GM23248 (cell line): ENCODE data around the gene NACC2. TPM values are rescaled to one million over a fixed set of nuclear protein-coding genes. Genes with fewer than 3 reads are reported as not detected.

Experiments used
- DNase-seq: peaks from one replicate; pipeline ENCODE4 v3.0.0-alpha.2; 2015
- H2AFZ ChIP-seq: fragments of 200-600 bp; sonication (generic); 2 replicates; pipeline ENCODE4 v1.6.1; 2016; ENCODE audit warnings: antibody characterized with exemption
- H3F3A ChIP-seq: fragments of 200-600 bp; sonication (generic); 2 replicates; pipeline ENCODE4 v1.6.1; 2016; ENCODE audit warnings: mild to moderate bottlenecking, antibody characterized with exemption, mixed run types; ENCODE audit not compliant: insufficient read depth
- H3K27ac ChIP-seq: fragments of 200-600 bp; sonication (generic); 2 replicates; pipeline ENCODE4 v1.5.1; 2016; ENCODE audit warnings: mild to moderate bottlenecking
- H3K27me3 ChIP-seq: fragments of 200-600 bp; sonication (generic); replicated peaks from 2 replicates; pipeline ENCODE4 v1.6.1; 2016; ENCODE audit warnings: mild to moderate bottlenecking; ENCODE audit not compliant: insufficient read depth
- H3K36me3 ChIP-seq: fragments of 200-600 bp; sonication (generic); 2 replicates; pipeline ENCODE4 v1.6.1; 2016; ENCODE audit warnings: low read depth, mild to moderate bottlenecking
- H3K4me1 ChIP-seq: fragments of 200-600 bp; sonication (generic); 2 replicates; pipeline ENCODE4 v1.6.1; 2016; ENCODE audit warnings: mild to moderate bottlenecking; ENCODE audit not compliant: insufficient read depth
- H3K4me2 ChIP-seq: fragments of 200-600 bp; sonication (generic); one replicate; pipeline ENCODE4 v1.6.1; 2016; ENCODE audit warnings: mild to moderate bottlenecking; ENCODE audit not compliant: unreplicated experiment
- H3K4me3 ChIP-seq: fragments of 200-600 bp; sonication (generic); 2 replicates; pipeline ENCODE4 v1.5.1; 2016; ENCODE audit warnings: mild to moderate bottlenecking
- H3K79me2 ChIP-seq: fragments of 200-600 bp; sonication (generic); 2 replicates; pipeline ENCODE4 v1.6.1; 2016; ENCODE audit warnings: mild to moderate bottlenecking; ENCODE audit not compliant: insufficient read depth
- H3K9ac ChIP-seq: fragments of 200-600 bp; sonication (generic); 2 replicates; pipeline ENCODE4 v1.6.1; 2016; ENCODE audit warnings: mild to moderate bottlenecking
- H3K9me2 ChIP-seq: fragments of 200-600 bp; sonication (generic); 2 replicates; pipeline ENCODE4 v1.6.1; 2016; ENCODE audit warnings: mixed run types, mild to moderate bottlenecking, moderate library complexity; ENCODE audit not compliant: insufficient read depth
- H3K9me3 ChIP-seq: fragments of 200-600 bp; sonication (generic); one replicate; pipeline ENCODE4 v1.6.1; 2017; ENCODE audit warnings: low read depth
- H4K20me1 ChIP-seq: fragments of 200-600 bp; sonication (generic); 2 replicates; pipeline ENCODE4 v1.6.0; 2016; ENCODE audit not compliant: insufficient read depth
- EZH2 ChIP-seq: fragments of 200-600 bp; sonication (generic); IDR thresholded peaks from 2 replicates; pipeline ENCODE4 v1.6.1; 2018; ENCODE audit warnings: antibody characterized with exemption, mild to moderate bottlenecking; ENCODE audit not compliant: insufficient read depth, poor library complexity, severe bottlenecking
- EZH2phosphoT487 ChIP-seq: fragments of 200-600 bp; sonication (generic); IDR thresholded peaks from 2 replicates; pipeline ENCODE4 v1.6.1; 2018; ENCODE audit warnings: antibody characterized with exemption, moderate library complexity, mild to moderate bottlenecking, low read depth; ENCODE audit not compliant: insufficient read depth
- WGBS, 2 experiments: methylation state at CpG; one replicate each; pipeline ENCODE4 v1.1.6; 2015 to 2017; ENCODE audit warnings: low lambda C conversion rate in 2 of 2, low coverage in 1 of 2; ENCODE audit errors: missing lambda C conversion rate in 2 of 2; 5-methylcytosine and 5-hydroxymethylcytosine counted together
- in situ Hi-C: fragments of 300-500 bp; cut with MboI; formaldehyde crosslinking; loops from 2 replicates; pipeline ENCODE4 v1.15.0; 2020
- polyA plus RNA-seq: library from polyadenylated mRNA; unstranded; fragments of >200 nt; fragmentation: Nextera tagmentation; extraction: Ambion mirVana; gene quantifications from 2 replicates; pipeline ENCODE4 v1.2.1, GENCODE V29; 2016
- total RNA-seq: library from RNA; depleted of rRNA; stranded (reverse); fragments of >200 nt; shearing (Covaris generic); gene quantifications from 2 replicates; pipeline ENCODE4 v1.2.3, GENCODE V29; 2014

Gene NACC2
- total and polyA plus RNA-seq, 2 experiments from 2014 or later = 5.3 to 30.7 TPM

- H2AFZ ChIP-seq = no peak overlapping the region
- no peaks in the 10 kb centered on the region for H3K36me3 ChIP-seq
- no peaks in the 10 kb centered on the region for H3K9me2 ChIP-seq
- no peak for DNase-seq
- H3K79me2 ChIP-seq = peaks cover 88% of the 10 kb centered on the region
- no peak overlapping the region for H3K4me3 ChIP-seq
- no peaks in the 10 kb centered on the region for H3K27me3 ChIP-seq
- WGBS, 2 experiments = 85 to 94% methylated on average over 5 to 6 of the region's 6 CpGs
- H3K4me2 ChIP-seq = no peak overlapping the region
- in situ Hi-C loops = no loop called here
- no peak for TF ChIP-seq EZH2
- TF ChIP-seq EZH2phosphoT487 = no peak
- no peaks in the 10 kb centered on the region for H3F3A ChIP-seq
- no peaks in the 10 kb centered on the region for H3K4me1 ChIP-seq
- H4K20me1 ChIP-seq = peaks cover 4% of the 10 kb centered on the region; the same call in 1 of the 2 replicates
- no peak overlapping the region for H3K9ac ChIP-seq
- no peaks in the 10 kb centered on the region for H3K9me3 ChIP-seq
- H3K27ac ChIP-seq = no peak overlapping the region
Measured at GRCh38 chr9:136079916-136080246, 15.2 kb downstream of the NACC2 start.

- H3K27ac ChIP-seq = no peak overlapping the region
- TF ChIP-seq EZH2phosphoT487 (no peak), EZH2 (no peak)
- in situ Hi-C loops = no loop called here
- H2AFZ ChIP-seq = no peak overlapping the region
- H3K4me3 ChIP-seq = no peak overlapping the region
- H3F3A ChIP-seq = no peaks in the 10 kb centered on the region
- H3K9ac ChIP-seq = no peak overlapping the region
- H3K27me3 ChIP-seq = no peaks in the 10 kb centered on the region
- H4K20me1 ChIP-seq = peaks cover 4% of the 10 kb centered on the region; the same call in 1 of the 2 replicates
- no peaks in the 10 kb centered on the region for H3K9me2 ChIP-seq
- WGBS, 2 experiments = 72 to 79% methylated on average over 16 of the region's 16 CpGs
- H3K36me3 ChIP-seq = no peaks in the 10 kb centered on the region
- no peak overlapping the region for H3K4me2 ChIP-seq
- H3K79me2 ChIP-seq = peaks cover 88% of the 10 kb centered on the region
- DNase-seq = no peak
- H3K9me3 ChIP-seq = no peaks in the 10 kb centered on the region
- no peaks in the 10 kb centered on the region for H3K4me1 ChIP-seq
Measured at GRCh38 chr9:136079211-136079915, 15.7 kb downstream of the NACC2 start.

- H3K9ac ChIP-seq = no peak overlapping the region
- 90% methylated on average over 26 to 27 of the region's 27 CpGs for WGBS, 2 experiments
- no peaks in the 10 kb centered on the region for H3K27me3 ChIP-seq
- no peak overlapping the region for H3K4me2 ChIP-seq
- in situ Hi-C loops = no loop called here
- H3K79me2 ChIP-seq = peaks cover 92% of the 10 kb centered on the region
- DNase-seq = no peak
- H4K20me1 ChIP-seq = peaks cover 4% of the 10 kb centered on the region; the same call in 1 of the 2 replicates
- no peaks in the 10 kb centered on the region for H3K36me3 ChIP-seq
- no peaks in the 10 kb centered on the region for H3F3A ChIP-seq
- TF ChIP-seq EZH2phosphoT487 (no peak), EZH2 (no peak)
- H3K27ac ChIP-seq = no peak overlapping the region
- H2AFZ ChIP-seq = no peak overlapping the region
- no peak overlapping the region for H3K4me3 ChIP-seq
- no peaks in the 10 kb centered on the region for H3K9me2 ChIP-seq
- H3K9me3 ChIP-seq = no peaks in the 10 kb centered on the region
- no peaks in the 10 kb centered on the region for H3K4me1 ChIP-seq
Measured at GRCh38 chr9:136078498-136079011, 16.5 kb downstream of the NACC2 start.

GRCh38 chr9:136078024-136078423 lies 17.1 kb downstream of the NACC2 start:
- TF ChIP-seq EZH2phosphoT487 (no peak), EZH2 (no peak)
- Histone ChIP-seq H3K9me3 (no peaks in the 10 kb centered on the region), H3K4me1 (no peaks in the 10 kb centered on the region), H3F3A (no peaks in the 10 kb centered on the region), H3K79me2 (peaks cover 94% of the 10 kb centered on the region), H2AFZ (no peak overlapping the region), H3K9me2 (no peaks in the 10 kb centered on the region), H3K4me3 (no peak overlapping the region), H3K27ac (no peak overlapping the region), H3K9ac (no peak overlapping the region), H3K36me3 (no peaks in the 10 kb centered on the region), H4K20me1 (peaks cover 4% of the 10 kb centered on the region; the same call in 1 of the 2 replicates), H3K27me3 (no peaks in the 10 kb centered on the region), H3K4me2 (no peak overlapping the region)
- in situ Hi-C loops = no loop called here
- WGBS, 2 experiments = 84 to 85% methylated on average over 12 of the region's 12 CpGs
- DNase-seq = no peak
